GM19035 (cell line): Measurements from ENCODE around the gene CACNA2D2.

ENCODE experiments used
- ATAC-seq: cut with Tn5 transposase; IDR thresholded peaks from one replicate; pipeline ENCODE4 v1.9.1; 2021; ENCODE audit not compliant: unreplicated experiment

Gene CACNA2D2

DNA sequence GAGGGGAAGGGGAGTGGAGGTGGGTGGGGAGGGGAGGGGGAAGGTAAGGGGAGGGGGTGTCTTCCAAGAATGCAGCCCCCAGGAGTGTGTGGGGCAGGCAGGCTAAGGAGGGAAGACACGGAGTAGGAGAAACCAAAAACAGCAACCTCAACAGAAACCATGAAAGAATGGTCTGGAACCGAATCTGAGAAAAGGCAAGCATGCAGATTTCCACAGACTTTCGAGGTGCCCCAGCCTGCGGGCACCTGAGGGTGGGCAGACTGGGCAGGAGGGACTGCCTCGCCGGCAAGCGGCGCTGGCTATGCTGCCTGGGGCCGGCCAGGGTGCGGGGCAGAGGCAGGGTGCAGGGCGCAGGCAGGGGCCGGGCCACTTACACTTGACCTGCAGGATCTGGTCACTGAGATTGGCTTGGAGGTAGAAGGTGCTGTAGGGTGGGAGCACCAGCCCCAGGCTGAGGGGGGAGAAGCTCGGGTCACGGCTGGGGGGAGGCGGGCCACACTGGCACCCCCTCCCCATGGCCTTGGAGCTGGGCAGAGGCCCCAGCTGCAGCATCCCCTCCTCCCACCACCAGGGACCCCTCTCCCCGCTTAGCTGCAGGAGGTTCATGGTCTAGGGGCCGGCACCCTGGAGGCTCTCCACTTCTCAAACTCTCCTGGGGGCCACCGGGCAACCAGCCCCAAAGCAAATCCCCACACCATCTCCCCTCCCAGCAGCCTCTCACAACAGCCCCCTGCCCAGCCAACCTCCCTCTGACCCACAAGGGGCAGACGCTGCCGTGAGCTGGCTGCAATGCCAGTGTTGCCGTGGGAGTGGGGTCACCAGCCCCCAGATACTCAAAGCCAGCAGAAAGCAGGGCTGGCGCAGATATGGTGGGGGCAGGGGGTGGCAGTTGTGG, 128.8 kb downstream of the CACNA2D2 start:
- no peak for ATAC-seq

- ATAC-seq, result no peak
Measured at GRCh38 chr3:50373146-50374051, 130.0 kb downstream of the CACNA2D2 start.

DNA sequence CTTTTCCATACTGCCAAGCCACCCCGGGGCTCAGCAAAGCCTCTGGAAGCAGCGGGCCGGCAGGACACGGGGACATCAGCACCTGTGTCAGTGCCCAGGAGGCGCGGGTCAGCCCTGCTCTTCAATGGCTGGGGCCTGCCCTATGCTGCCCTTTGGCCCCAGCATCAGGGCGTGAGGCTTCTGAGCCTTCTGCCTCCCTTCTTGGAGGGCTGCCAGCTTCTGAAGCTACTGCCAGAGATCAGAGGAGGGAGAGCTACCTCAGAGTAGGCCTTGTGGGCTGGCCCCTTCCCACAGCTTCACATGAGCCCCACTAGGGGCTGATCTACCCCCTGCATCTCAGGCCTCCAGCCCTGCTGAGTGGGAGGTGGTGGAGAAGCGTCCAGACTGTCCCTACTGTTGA, 131.1 kb downstream of the CACNA2D2 start:
- no peak for ATAC-seq

- ATAC-seq, result no peak
Measured at GRCh38 chr3:50371133-50371685, 132.2 kb downstream of the CACNA2D2 start.

DNA sequence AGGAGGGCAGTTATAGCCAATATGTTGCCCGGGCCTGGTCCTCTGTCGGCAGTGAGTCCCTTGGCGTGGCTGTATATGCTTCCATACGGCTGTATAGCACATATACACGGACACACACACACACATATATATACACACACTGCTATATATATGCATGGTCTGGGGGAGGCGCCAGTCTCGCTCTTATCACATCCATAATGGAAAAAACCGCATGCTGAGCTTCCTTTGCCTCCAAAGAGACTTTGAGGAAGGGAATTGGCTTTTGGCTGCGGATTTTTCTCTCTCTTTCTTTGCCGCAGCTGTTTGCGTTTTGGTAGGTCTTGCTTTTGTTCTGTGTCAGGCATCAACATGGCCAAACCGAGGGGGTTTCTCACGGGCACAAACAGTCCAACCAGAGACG, 132.8 kb downstream of the CACNA2D2 start:
- no peak for ATAC-seq

DNA sequence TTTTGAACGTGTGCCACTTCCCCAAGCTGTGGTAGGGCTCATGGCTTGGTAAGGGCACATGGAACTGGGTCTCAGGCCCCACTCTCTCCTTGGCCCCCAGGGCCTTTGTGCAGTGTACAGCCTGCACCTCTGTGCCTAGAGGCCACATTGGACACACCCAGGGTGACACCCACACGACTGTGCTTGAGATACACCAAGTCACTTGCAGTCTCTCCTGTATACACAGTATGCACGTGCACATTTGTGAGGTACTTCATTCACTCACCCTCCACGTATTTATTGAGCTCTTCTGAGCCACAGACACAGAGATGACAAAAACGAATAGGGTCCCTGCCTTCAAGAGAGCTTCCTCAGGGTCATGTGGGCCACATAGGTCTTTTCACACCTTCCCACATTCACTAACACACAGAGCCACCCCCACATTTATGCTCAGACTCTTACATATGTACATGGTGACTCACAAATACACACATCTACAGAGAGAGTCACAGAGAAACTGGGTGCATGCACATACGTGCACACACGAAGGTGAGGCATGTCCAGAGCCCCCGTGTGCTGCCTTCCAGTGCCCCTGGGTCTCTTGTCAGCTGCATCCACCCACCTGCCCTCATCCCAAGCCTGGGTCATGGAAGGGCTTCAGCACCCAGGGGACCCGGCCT, 134.3 kb downstream of the CACNA2D2 start:
- no peak for ATAC-seq

DNA sequence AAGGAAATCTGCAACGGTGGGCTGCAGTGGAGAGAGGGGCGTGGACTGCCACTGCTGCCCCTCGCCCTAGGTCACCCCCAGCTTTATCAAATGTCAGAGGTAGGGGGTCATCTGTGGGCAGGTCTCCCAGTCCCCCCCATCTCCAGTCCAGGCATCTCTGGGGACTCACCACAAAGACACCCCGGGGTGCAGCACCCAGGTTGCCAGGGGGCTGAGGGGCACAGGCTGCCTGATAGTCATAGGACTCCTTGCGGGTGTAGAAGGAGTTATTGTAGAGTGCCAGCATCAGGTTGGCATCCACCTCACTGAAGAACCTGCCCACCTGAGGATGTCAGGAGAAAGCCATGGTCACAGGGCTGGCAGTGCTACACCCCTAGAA, 137.6 kb downstream of the CACNA2D2 start:
- peak; percentile 3 for ATAC-seq

DNA sequence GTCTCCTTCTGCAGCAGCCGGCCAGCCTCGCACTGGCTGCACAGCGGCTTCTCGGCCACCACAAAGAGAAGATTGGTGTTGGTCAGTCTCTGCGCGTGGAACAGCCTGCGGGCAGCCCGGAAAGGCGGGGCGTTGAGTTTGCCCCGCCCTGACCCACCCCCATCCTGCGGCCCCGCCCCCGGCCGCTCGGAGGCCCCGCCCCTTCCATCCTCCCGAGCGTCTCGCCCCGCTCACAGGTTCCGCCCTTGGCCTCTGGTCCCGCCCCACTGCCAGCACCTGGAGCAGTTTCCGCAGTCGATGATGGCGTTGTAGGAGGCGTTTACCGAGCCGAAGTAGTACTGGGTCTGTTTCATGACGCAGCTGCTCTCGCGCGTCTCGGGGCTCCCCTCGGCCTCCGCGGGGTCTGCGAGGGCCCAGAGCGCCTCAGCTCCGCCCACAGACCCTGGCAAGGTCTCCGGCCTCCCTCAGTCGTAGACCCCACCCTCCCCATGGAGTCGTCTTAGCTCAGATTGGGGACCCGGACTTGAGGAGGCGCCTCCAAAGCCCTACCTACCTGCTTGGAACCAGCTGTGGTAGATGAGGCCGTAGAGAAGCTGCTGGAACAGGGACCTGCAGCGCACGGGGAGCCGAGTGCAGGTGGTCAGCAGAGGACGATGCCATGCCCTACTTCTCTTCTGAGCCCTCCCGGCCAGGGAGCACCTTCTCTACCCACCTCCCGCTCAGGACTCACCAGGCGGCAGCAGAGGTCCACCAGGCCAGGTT, 138.2 kb downstream of the CACNA2D2 start:
- ATAC-seq, result peak; percentile 86

DNA sequence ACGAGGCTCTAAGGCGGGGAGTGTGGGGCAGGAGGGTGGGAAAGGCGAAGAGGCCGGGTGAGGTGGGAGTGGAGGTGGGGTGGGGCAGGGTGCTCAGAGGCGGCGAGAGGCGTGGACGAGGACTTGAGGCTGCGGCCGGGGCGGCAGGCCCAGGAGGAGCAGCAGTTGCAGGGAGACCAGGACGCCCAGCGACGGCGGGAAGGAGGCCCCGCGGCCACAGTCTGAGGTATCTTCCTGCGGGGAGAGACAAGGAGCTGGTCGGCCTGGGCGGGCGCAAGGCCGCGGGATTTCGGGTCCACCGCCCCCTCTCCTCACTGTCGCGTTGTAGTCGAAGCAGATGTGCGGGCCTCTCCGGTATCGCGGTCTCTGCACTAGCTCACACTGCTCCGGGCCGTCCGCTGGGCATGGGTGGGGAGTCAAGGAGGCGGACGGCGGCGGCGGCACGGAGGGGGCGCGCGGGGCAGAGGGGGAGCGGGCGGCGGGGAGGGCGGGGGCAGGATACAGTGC, 138.8 kb downstream of the CACNA2D2 start:
- ATAC-seq, result peak; percentile 1

- ATAC-seq, result peak; percentile 10
Measured at GRCh38 chr3:50359760-50360110, 143.7 kb downstream of the CACNA2D2 start.

GRCh38 chr3:50358911-50359759, 144.3 kb downstream of the CACNA2D2 start, which contains the start of gene TMEM115:
Gene TMEM115 (minus strand): TSS chr3:50359521. CDS start chr3:50359063, 458 bp downstream.
- peak; percentile 99 for ATAC-seq

- no peak for ATAC-seq
Measured at GRCh38 chr3:50358355-50358910, 145.0 kb downstream of the CACNA2D2 start.

DNA sequence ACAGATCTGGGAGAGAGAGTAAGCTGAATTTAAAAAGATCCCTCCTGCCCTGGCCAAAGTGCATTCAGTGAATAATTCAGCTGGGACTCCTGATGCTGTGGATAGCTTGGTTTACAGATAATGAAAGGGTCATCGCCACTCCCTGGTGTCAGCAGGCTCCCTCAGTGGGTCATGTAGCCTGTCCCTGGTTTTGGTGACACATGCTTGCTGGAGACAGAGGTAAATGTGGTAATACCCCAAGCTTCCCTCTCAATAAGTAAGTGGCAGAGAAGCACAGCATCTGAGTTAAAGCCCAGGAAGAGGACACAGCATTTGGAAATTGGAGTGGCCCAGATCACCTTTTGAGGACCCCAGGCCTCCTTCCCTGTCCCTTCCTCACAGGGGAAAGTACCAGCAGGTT, 146.0 kb downstream of the CACNA2D2 start:
- ATAC-seq, result no peak

DNA sequence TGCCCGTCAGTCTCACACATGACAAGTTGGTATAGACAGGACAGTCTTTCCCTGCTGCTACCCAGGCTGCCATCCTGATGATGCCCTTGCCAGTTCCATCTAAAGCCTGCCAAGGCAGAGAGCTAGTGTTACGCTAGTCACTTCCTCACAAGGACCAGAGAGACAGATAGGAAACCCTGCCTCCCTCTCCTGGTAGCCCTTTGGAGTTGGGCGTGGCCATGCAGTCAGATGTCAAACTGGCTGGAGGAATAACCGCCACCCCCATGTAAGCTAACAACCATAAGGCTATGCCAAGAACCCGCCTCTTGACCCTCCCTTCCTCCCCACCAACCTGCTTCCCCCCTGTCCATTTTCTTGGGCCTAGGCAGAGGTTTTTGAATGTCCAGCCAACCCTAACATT, 146.9 kb downstream of the CACNA2D2 start:
- ATAC-seq, result no peak

- no peak for ATAC-seq
Measured at GRCh38 chr3:50355829-50356552, 147.4 kb downstream of the CACNA2D2 start.

GRCh38 chr3:50354850-50355249, 148.6 kb downstream of the CACNA2D2 start:
- no peak for ATAC-seq

- no peak for ATAC-seq
Measured at GRCh38 chr3:50354186-50354764, 149.2 kb downstream of the CACNA2D2 start.
